ENCODE results near the gene TAX1BP1. TPM values are rescaled to one million over a fixed set of nuclear protein-coding genes. Genes with fewer than 3 reads are reported as not detected.
"Not testable (repeated sequence)": the region's sequence is repeated elsewhere in the genome, so short reads cannot be mapped to it uniquely, and the experiment has no call there.

The TAX1BP1 gene
- total RNA-seq, 1 donor from 2014 or later, result 184 TPM

DNA sequence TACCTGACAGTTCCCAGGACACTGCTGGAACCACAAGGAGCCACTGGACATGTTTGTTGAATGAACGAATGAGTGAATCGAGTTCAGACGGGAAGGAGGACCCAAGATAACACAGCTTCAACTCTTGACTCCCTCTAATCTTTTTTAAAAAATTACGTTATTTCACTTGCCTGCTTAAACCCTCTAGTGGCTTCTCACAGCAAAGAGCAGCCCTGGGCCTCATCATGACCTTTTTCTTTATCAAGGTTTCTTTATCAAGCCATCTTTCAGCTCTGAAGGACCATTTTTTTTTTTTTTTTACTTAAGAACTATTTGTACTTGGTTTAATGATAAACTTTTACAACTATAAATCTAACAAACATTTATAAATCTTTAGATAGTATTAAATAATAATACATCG, 110.6 kb downstream of the TAX1BP1 start:
- no peaks in the 10 kb centered on the region for H3K9me3 ChIP-seq (replicated peaks)
- DNase-seq, result no peak
- no peak overlapping the region for H3K4me3 ChIP-seq
- TF ChIP-seq, protein P1, sequence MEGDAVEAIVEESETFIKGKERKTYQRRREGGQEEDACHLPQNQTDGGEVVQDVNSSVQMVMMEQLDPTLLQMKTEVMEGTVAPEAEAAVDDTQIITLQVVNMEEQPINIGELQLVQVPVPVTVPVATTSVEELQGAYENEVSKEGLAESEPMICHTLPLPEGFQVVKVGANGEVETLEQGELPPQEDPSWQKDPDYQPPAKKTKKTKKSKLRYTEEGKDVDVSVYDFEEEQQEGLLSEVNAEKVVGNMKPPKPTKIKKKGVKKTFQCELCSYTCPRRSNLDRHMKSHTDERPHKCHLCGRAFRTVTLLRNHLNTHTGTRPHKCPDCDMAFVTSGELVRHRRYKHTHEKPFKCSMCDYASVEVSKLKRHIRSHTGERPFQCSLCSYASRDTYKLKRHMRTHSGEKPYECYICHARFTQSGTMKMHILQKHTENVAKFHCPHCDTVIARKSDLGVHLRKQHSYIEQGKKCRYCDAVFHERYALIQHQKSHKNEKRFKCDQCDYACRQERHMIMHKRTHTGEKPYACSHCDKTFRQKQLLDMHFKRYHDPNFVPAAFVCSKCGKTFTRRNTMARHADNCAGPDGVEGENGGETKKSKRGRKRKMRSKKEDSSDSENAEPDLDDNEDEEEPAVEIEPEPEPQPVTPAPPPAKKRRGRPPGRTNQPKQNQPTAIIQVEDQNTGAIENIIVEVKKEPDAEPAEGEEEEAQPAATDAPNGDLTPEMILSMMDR (IDR thresholded peaks at IDR 0.05; ENCODE audit: borderline replicate concordance), result no peak
- no peaks in the 10 kb centered on the region for H3K36me3 ChIP-seq
- H3K4me1 ChIP-seq, result no peaks in the 10 kb centered on the region
- no peaks in the 10 kb centered on the region for H3K27me3 ChIP-seq (ENCODE audit: low read depth)
- H3K27ac ChIP-seq (replicated peaks), result no peak overlapping the region
- intact Hi-C loops (cut with micrococcal nuclease), result no loop called here

- DNase-seq; H3K4me1 ChIP-seq; intact Hi-C loops (cut with micrococcal nuclease); H3K27me3 ChIP-seq (ENCODE audit: low read depth); H3K4me3 ChIP-seq; H3K36me3 ChIP-seq; H3K27ac ChIP-seq (replicated peaks): not testable (repeated sequence)
- peaks cover 14% of the 10 kb centered on the region for H3K9me3 ChIP-seq (replicated peaks)
Observed at GRCh38 chr7:27856703-27857485, 116.9 kb downstream of the TAX1BP1 start.

GRCh38 chr7:27860800-27861199, 120.8 kb downstream of the TAX1BP1 start:
- Histone ChIP-seq H3K27me3 (ENCODE audit: low read depth) (no peaks in the 10 kb centered on the region), H3K4me1 (no peaks in the 10 kb centered on the region), H3K36me3 (no peaks in the 10 kb centered on the region), H3K27ac (replicated peaks) (no peak overlapping the region), H3K9me3 (replicated peaks) (peaks cover 14% of the 10 kb centered on the region), H3K4me3 (no peak overlapping the region)
- TF ChIP-seq, protein P1 (IDR thresholded peaks at IDR 0.05; ENCODE audit: borderline replicate concordance), result no peak
- DNase-seq, result no peak
- intact Hi-C loops (cut with micrococcal nuclease), result no loop called here

DNA sequence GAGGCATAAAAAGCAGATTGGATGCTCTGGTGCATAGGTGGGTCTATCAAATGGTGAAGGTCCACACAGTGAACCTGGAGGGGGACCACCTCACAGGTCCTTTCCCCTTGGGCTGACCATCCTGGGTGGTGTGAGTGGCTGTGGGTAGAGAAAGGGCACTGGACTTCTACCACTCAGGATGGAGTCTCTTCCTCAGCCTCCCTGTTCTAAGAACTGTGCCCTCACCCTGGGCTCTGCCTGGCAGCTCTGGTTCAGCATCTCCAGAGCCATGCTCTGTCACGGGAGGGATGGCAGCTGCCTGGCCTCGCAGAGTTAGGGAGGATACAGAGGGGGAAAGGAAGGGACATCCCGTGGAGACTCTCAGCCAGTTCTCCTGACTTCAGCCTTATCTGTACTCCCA, 121.8 kb downstream of the TAX1BP1 start:
- H3K4me3 ChIP-seq, result no peak overlapping the region
- no peak overlapping the region for H3K27ac ChIP-seq (replicated peaks)
- intact Hi-C loops (cut with micrococcal nuclease), result no loop called here
- TF ChIP-seq, protein P1 (IDR thresholded peaks at IDR 0.05; ENCODE audit: borderline replicate concordance), result no peak
- no peaks in the 10 kb centered on the region for H3K27me3 ChIP-seq (ENCODE audit: low read depth)
- H3K4me1 ChIP-seq, result no peaks in the 10 kb centered on the region
- no peak for DNase-seq
- no peaks in the 10 kb centered on the region for H3K36me3 ChIP-seq
- peaks cover 14% of the 10 kb centered on the region for H3K9me3 ChIP-seq (replicated peaks)

DNA sequence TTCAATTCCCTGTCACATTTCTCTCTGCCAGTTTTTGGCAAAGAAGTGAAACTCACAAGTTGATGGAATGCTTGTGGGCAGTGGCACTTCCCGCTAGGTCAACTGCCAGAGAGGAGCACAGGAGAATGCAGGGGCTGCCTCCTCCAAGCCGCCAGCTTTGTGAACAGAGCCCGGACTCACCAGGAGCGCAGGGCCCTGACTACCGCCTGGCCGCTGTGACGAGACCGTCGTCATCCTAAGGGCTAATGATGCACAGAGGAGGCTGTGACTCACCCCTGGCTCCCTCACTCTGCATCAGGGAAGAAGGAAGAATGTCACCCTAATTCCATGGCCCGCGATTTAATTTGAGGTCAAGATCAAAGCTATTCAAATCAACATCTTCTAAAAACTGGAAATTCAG, 123.9 kb downstream of the TAX1BP1 start:
- Histone ChIP-seq H3K36me3 (no peaks in the 10 kb centered on the region), H3K4me1 (no peaks in the 10 kb centered on the region), H3K27ac (replicated peaks) (no peak overlapping the region), H3K9me3 (replicated peaks) (peaks cover 5% of the 10 kb centered on the region), H3K27me3 (ENCODE audit: low read depth) (no peaks in the 10 kb centered on the region), H3K4me3 (no peak overlapping the region)
- intact Hi-C loops (cut with micrococcal nuclease), result no loop called here
- no peak for DNase-seq
- TF ChIP-seq, protein P1 (IDR thresholded peaks at IDR 0.05; ENCODE audit: borderline replicate concordance), result no peak

- Histone ChIP-seq H3K27me3 (ENCODE audit: low read depth) (no peaks in the 10 kb centered on the region), H3K4me1 (no peaks in the 10 kb centered on the region), H3K27ac (replicated peaks) (no peak overlapping the region), H3K4me3 (no peak overlapping the region), H3K9me3 (replicated peaks) (no peaks in the 10 kb centered on the region), H3K36me3 (no peaks in the 10 kb centered on the region)
- intact Hi-C loops (cut with micrococcal nuclease), result no loop called here
- TF ChIP-seq, protein P1 (IDR thresholded peaks at IDR 0.05; ENCODE audit: borderline replicate concordance), result no peak
- no peak for DNase-seq
Observed at GRCh38 chr7:27866256-27866655, 126.3 kb downstream of the TAX1BP1 start.
